GM21529 (cell line): ENCODE data around the gene GLUD1.

Experiments
- ATAC-seq: cut with Tn5 transposase; IDR thresholded peaks from one replicate; pipeline ENCODE4 v1.9.1; 2021; ENCODE audit not compliant: unreplicated experiment

Gene GLUD1

DNA sequence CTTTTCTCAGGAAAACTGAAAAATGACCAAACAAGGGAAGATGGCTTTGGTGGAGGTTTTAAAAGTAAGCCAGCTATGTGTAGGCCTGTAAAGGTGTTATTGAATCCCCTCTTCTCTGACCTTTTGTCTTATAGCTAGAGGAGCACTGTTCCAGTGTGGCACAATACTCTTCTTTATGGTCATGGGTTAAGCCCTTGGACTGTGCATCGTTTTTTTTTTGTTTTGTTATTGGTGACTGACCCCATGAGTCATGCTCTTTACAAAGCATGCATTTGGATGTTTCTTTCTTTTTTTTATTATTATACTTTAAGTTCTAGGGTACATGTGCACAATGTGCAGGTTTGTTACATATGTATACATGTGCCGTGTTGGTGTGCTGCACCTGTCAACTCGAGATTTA is 94.2 kb downstream of the GLUD1 start:
- no peak for ATAC-seq
